ENCODE results near the gene AP4S1.

DNA sequence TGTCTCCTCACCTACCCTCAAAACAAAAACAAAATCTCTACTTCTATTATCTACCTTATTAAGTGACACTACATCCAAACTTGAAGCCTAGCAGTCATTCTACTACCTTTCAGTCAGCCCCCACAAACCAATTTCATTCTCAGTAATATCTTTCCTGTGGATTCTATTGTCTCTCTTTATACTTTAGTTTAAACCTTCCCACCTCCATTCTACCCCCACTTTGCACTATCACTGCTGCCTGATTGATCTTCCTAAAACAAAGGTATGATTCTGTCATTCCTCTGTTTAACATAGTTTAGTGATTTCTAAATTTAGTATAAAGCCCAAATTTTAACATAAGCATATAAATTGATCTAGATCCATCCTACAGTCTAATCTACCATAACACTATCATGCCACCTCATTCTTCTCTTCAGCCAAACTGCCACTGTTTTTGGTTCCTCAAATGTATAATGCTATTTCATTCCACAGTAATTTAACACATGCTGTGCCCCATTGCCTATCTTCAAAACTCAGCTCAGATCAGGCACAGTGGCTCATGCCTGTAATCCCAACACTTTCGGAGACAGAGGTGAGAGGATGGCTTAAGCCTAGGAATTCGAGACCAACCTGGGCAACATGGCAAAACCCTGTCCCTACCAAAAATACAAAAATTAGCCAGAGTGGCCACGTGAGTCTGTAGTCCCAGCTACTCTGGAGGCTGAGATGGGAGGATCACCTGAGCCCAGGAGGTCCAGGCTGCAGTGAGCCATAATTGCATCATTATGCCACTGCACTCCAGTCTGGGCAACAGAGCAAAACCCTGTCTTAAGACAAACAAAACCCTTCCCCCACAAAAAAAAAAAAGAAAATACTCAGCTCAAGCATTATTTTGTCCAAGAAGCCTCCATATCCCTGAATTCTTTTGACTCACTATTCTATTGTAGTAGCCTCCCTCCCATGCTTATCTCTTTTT, 3.8 kb downstream of the AP4S1 start:
- TF ChIP-seq, protein P1, sequence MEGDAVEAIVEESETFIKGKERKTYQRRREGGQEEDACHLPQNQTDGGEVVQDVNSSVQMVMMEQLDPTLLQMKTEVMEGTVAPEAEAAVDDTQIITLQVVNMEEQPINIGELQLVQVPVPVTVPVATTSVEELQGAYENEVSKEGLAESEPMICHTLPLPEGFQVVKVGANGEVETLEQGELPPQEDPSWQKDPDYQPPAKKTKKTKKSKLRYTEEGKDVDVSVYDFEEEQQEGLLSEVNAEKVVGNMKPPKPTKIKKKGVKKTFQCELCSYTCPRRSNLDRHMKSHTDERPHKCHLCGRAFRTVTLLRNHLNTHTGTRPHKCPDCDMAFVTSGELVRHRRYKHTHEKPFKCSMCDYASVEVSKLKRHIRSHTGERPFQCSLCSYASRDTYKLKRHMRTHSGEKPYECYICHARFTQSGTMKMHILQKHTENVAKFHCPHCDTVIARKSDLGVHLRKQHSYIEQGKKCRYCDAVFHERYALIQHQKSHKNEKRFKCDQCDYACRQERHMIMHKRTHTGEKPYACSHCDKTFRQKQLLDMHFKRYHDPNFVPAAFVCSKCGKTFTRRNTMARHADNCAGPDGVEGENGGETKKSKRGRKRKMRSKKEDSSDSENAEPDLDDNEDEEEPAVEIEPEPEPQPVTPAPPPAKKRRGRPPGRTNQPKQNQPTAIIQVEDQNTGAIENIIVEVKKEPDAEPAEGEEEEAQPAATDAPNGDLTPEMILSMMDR (IDR thresholded peaks at IDR 0.05; ENCODE audit: control extremely low read depth in 1 of 3, insufficient read depth in 1 of 3, low read depth in 1 of 3, low read length in 3 of 3) = no peak
- TF ChIP-seq YY1 (IDR thresholded peaks at IDR 0.05; ENCODE audit: low read depth, low read length) (no peak), CEBPB (IDR thresholded peaks at IDR 0.05; ENCODE audit: low read depth, low read length) (no peak), POU5F1 (IDR thresholded peaks at IDR 0.05; ENCODE audit: low read depth, low read length) (no peak), TAF1 (IDR thresholded peaks at IDR 0.05; ENCODE audit: low read depth, low read length) (no peak), SIX5 (IDR thresholded peaks at IDR 0.05; ENCODE audit: low read depth, low read length) (no peak), TBP (IDR thresholded peaks at IDR 0.05; ENCODE audit: low read depth, low read length) (no peak), EZH2 (IDR thresholded peaks at IDR 0.05; ENCODE audit: low read depth, low read length, severe bottlenecking) (no peak), KDM1A (IDR thresholded peaks at IDR 0.05; ENCODE audit: borderline replicate concordance, low read length) (no peak), POLR2A (IDR thresholded peaks at IDR 0.05; ENCODE audit: control extremely low read depth in 1 of 2, low read depth in 2 of 2, low read length in 2 of 2) (no peak), EGR1 (IDR thresholded peaks at IDR 0.05; ENCODE audit: borderline replicate concordance, low read depth, low read length) (no peak), EP300 (IDR thresholded peaks at IDR 0.05; ENCODE audit: borderline replicate concordance in 1 of 2, low read depth in 2 of 2, low read length in 2 of 2) (no peak)
